HepG2 (cell line): ENCODE data around the gene LUM. TPM values are rescaled to one million over a fixed set of nuclear protein-coding genes. Genes with fewer than 3 reads are reported as not detected.

Experiments used
- ATAC-seq: fragments of 200-7000 bp; cut with Tn5 transposase; 3 replicates; pipeline ENCODE4 v1.9.1; 2020; ENCODE audit warnings: mild to moderate bottlenecking, moderate library complexity
- BruUV-seq: library from RNA; stranded (reverse); fragments of 400-500 nt; replicated peaks from 2 replicates; lab custom pipeline; 2021; lab: Mats Ljungman, UMichigan
- CTCF ChIA-PET: fragments of 300-600 bp; formaldehyde crosslinking; extraction: SDS; loops from one replicate; lab custom pipeline; 2021; ENCODE audit warnings: low total read pairs, inconsistent platforms, low intra/inter-chr PET ratio; lab: Yijun Ruan, JAX
- POLR2A ChIA-PET: fragments of 350-600 bp; sonication (Branson Sonifier 250); formaldehyde crosslinking; loops from one replicate; lab custom pipeline; 2020; ENCODE audit warnings: antibody characterized with exemption, inconsistent platforms; lab: Yijun Ruan, JAX
- DNase-seq: peaks from one replicate; pipeline ENCODE4 v3.0.0-alpha.2; 2015; ENCODE audit warnings: low spot score
- FAIRE-seq: peaks from 3 replicates; lab custom pipeline; 2011; peaks lifted over from hg19 to GRCh38; lab: Jason Lieb, UNC
- H2AFZ ChIP-seq: one replicate; pipeline ENCODE4 v1.6.1; 2011; ENCODE audit warnings: low read length, inconsistent platforms
- H3K27ac ChIP-seq: fragments of 300-600 bp; 3 replicates; pipeline ENCODE4 v1.8.0; 2011; ENCODE audit warnings: mixed run types, mild to moderate bottlenecking, mixed read lengths, low read length, inconsistent platforms; ENCODE audit not compliant: insufficient read depth; ENCODE audit errors: extremely low read length
- H3K27me3 ChIP-seq, 2 experiments: fragments of 200-600 bp in 1 of 2; 2 replicates in 1 of 2; 3 replicates in 1 of 2; pipeline versions ENCODE4 v1.6.0 to v1.8.0; 2011; ENCODE audit warnings: low read length in 2 of 2, mild to moderate bottlenecking in 2 of 2, moderate library complexity in 2 of 2, inconsistent platforms in 1 of 2; ENCODE audit not compliant: insufficient read depth in 2 of 2, control insufficient read depth in 1 of 2
- H3K36me3 ChIP-seq, 2 experiments: fragments of 200-600 bp in 1 of 2; replicated peaks in 1 of 2; 2 replicates in 1 of 2; 3 replicates in 1 of 2; pipeline versions ENCODE4 v1.5.1 to v1.8.0; 2011; ENCODE audit warnings: low read length in 2 of 2, inconsistent platforms in 1 of 2; ENCODE audit not compliant: insufficient read depth in 2 of 2, control insufficient read depth in 1 of 2
- H3K4me1 ChIP-seq: 2 replicates; pipeline ENCODE4 v1.5.1; 2012; ENCODE audit warnings: low read length, inconsistent platforms; ENCODE audit not compliant: insufficient read depth
- H3K4me2 ChIP-seq: 2 replicates; pipeline ENCODE4 v1.6.0; 2011; ENCODE audit warnings: low read depth, low read length, inconsistent platforms
- H3K4me3 ChIP-seq, 3 experiments: fragments of 200-600 bp in 1 of 3; sonication (generic), shearing (Covaris generic) in 1 of 3; replicated peaks in 1 of 3; 2 replicates each; pipeline ENCODE4 v1.5.1; 2011 to 2016; ENCODE audit warnings: low read length in 3 of 3, inconsistent platforms in 2 of 3, low read depth in 2 of 3, mild to moderate bottlenecking in 2 of 3, control low read depth in 1 of 3, mixed read lengths in 1 of 3; ENCODE audit not compliant: insufficient read depth in 1 of 3
- H3K79me2 ChIP-seq: one replicate; pipeline ENCODE4 v1.6.1; 2011; ENCODE audit warnings: low read length, inconsistent platforms; ENCODE audit not compliant: insufficient read depth
- H3K9ac ChIP-seq: 2 replicates; pipeline ENCODE4 v1.6.0; 2011; ENCODE audit warnings: mild to moderate bottlenecking, low read depth, low read length, inconsistent platforms; ENCODE audit not compliant: insufficient read depth
- H3K9me3 ChIP-seq: 2 replicates; pipeline ENCODE4 v1.5.1; 2012; ENCODE audit warnings: mild to moderate bottlenecking, low read length
- H4K20me1 ChIP-seq: 2 replicates; pipeline ENCODE4 v1.6.0; 2011; ENCODE audit warnings: inconsistent platforms, mild to moderate bottlenecking, low read length, moderate library complexity; ENCODE audit not compliant: insufficient read depth
- CENPBD1 ChIP-seq: sonication (generic); formaldehyde crosslinking; IDR thresholded peaks from 2 replicates; pipeline ENCODE4 v1.8.0; 2022; ENCODE audit warnings: missing genetic modification reagents, low read depth, mild to moderate bottlenecking, borderline replicate concordance
- CTCF ChIP-seq: sonication (generic); formaldehyde crosslinking; IDR thresholded peaks from 2 replicates; pipeline ENCODE4 v1.5.0; 2020; ENCODE audit warnings: mild to moderate bottlenecking, missing genetic modification reagents, moderate library complexity
- FOXO4 ChIP-seq: sonication (generic); formaldehyde crosslinking; conservative IDR thresholded peaks from 2 replicates; pipeline ENCODE4 v1.8.1; 2023; ENCODE audit warnings: missing genetic modification reagents
- STAG1 ChIP-seq: sonication (generic); formaldehyde crosslinking; IDR thresholded peaks from 2 replicates; pipeline ENCODE4 v1.4.0; 2020; ENCODE audit warnings: missing genetic modification reagents
- WGBS: methylation state at CpG from one replicate; pipeline ENCODE4 v1.1.6; 2017; ENCODE audit warnings: low lambda C conversion rate; 5-methylcytosine and 5-hydroxymethylcytosine counted together
- in situ Hi-C: cut with HindIII; loops from 2 replicates; pipeline ENCODE4 v1.10.0; 2017; ENCODE audit warnings: low pct_unique_long_range_greater_than_20kb; ENCODE audit not compliant: extremely low pct_ligation_motif_present
- intact Hi-C: fragments of 100-400 bp; cut with micrococcal nuclease; formaldehyde crosslinking; loops from one replicate; pipeline ENCODE4 v1.10.0; 2022; ENCODE audit not compliant: unreplicated experiment
- polyA plus RNA-seq, 8 experiments: library from polyadenylated mRNA; depleted of rRNA in 3 of 8; stranded (reverse) in 7 of 8; unstranded in 1 of 8; fragments of >200 nt; fragmentation: Illumina TruSeq in 4 of 8; extraction: Trizol in 4 of 8; gene quantifications; 2 replicates each; pipeline versions ENCODE4 v1.2.1 to v1.2.3, GENCODE V29; 2011 to 2016; ENCODE audit warnings: low read depth in 4 of 8, missing spikeins in 1 of 8, mixed read lengths in 1 of 8; ENCODE audit not compliant: insufficient read depth in 1 of 8
- total RNA-seq, 5 experiments: library from RNA; depleted of rRNA; stranded (reverse); fragments of >200 nt; fragmentation: Illumina TruSeq; extraction: Trizol; gene quantifications; 2 replicates each; pipeline ENCODE4 v1.2.3, GENCODE V29; 2016; ENCODE audit warnings: low read depth in 1 of 5

Gene LUM
- total and polyA plus RNA-seq, 2 of the 13 experiments (the other 11 are each of a cell fraction or from before 2014, with no cell fraction given), result not detected

GRCh38 chr12:91109148-91109564 is 2.1 kb downstream of the LUM start:
- no peaks in the 10 kb centered on the region for H3K4me1 ChIP-seq
- no TSS peak for BruUV-seq
- no peaks in the 10 kb centered on the region for H3K36me3 ChIP-seq
- no peak overlapping the region for H2AFZ ChIP-seq
- ATAC-seq, result peak; percentile 82
- WGBS, result 11% methylated on average over 7 of the region's 7 CpGs
- H3K4me3 ChIP-seq, result no peak overlapping the region
- H4K20me1 ChIP-seq, result no peaks in the 10 kb centered on the region
- ChIA-PET CTCF (interaction anchor here (1.4 kb wide), 1 partner anchor 131 kb away, joined by 6 read pairs; no protein-coding TSS in a partner anchor), POLR2A (no interaction called here)
- in situ Hi-C loops (loop anchor here (10.0 kb wide), 1 partner anchor 124 kb away; no protein-coding TSS in a partner anchor), intact Hi-C loops (loop anchor here (1.0 kb wide), 1 partner anchor 131 kb away; no protein-coding TSS in a partner anchor)
- H3K9ac ChIP-seq, result no peak overlapping the region
- no peak for FAIRE-seq
- peak; percentile 20 for DNase-seq
- H3K79me2 ChIP-seq, result no peaks in the 10 kb centered on the region
- no peaks in the 10 kb centered on the region for H3K9me3 ChIP-seq
- H3K27me3 ChIP-seq, result no peaks in the 10 kb centered on the region
- no peak overlapping the region for H3K4me2 ChIP-seq
- H3K27ac ChIP-seq, result no peak overlapping the region
- no peak for TF ChIP-seq CENPBD1 (CRISPR knock-in tag)
- peak; percentile 54 for TF ChIP-seq CTCF (CRISPR knock-in tag)
- TF ChIP-seq STAG1, result peak; percentile 31; the same call in 1 of the 2 replicates
- no peak for TF ChIP-seq FOXO4 (CRISPR knock-in tag)
